Natural killer cell (primary cell): ENCODE results near the gene HES5. TPM values are rescaled to one million over a fixed set of nuclear protein-coding genes. Genes with fewer than 3 reads are reported as not detected.

ENCODE experiments used
- ATAC-seq, 3 donors: fragments of 150-1000 bp in 2 of 3; fragments of 200-7000 bp in 1 of 3; cut with Tn5 transposase; 1 replicate in 1 of 3; 2 replicates in 2 of 3; pipeline ENCODE4 v1.10.0; 2021; ENCODE audit warnings: mild to moderate bottlenecking in 2 of 3, moderate library complexity in 2 of 3
- DNase-seq, 2 donors: peaks; one replicate each; pipeline versions ENCODE4 v3.0.0 to v3.0.0-alpha.2; 2013 to 2021; ENCODE audit warnings: mixed read lengths in 1 of 2
- H3K27ac ChIP-seq: one replicate; pipeline ENCODE4 v1.5.1; 2013; ENCODE audit warnings: mild to moderate bottlenecking, low read length
- H3K27me3 ChIP-seq: one replicate; pipeline ENCODE4 v1.6.1; 2013; ENCODE audit warnings: low read length; ENCODE audit not compliant: control insufficient read depth, insufficient read depth
- H3K36me3 ChIP-seq: one replicate; pipeline ENCODE4 v1.6.1; 2013; ENCODE audit warnings: low read length; ENCODE audit not compliant: control insufficient read depth, insufficient read depth
- H3K4me1 ChIP-seq: one replicate; pipeline ENCODE4 v1.6.1; 2013; ENCODE audit warnings: low read length; ENCODE audit not compliant: control insufficient read depth, insufficient read depth
- H3K4me3 ChIP-seq: one replicate; pipeline ENCODE4 v1.5.1; 2013; ENCODE audit warnings: low read length
- H3K9me3 ChIP-seq: one replicate; pipeline ENCODE4 v1.6.1; 2013; ENCODE audit warnings: low read length; ENCODE audit not compliant: control insufficient read depth, insufficient read depth
- H3K27ac Mint-ChIP-seq, 2 donors: one replicate each; pipeline ENCODE4 v1.8.0; 2022; ENCODE audit warnings: mild to moderate bottlenecking in 2 of 2, mixed read lengths in 2 of 2, moderate library complexity in 1 of 2
- H3K27me3 Mint-ChIP-seq, 2 donors: one replicate each; pipeline ENCODE4 v1.8.0; 2022; ENCODE audit warnings: low read depth in 2 of 2, mixed read lengths in 2 of 2
- H3K36me3 Mint-ChIP-seq: one replicate; pipeline ENCODE4 v1.8.0; 2022; ENCODE audit warnings: mixed read lengths
- H3K4me1 Mint-ChIP-seq, 2 donors: one replicate each; pipeline ENCODE4 v1.8.0; 2022; ENCODE audit warnings: mixed read lengths in 2 of 2
- H3K4me3 Mint-ChIP-seq: one replicate; pipeline ENCODE4 v1.8.0; 2022; ENCODE audit warnings: mild to moderate bottlenecking, moderate library complexity, mixed read lengths
- H3K9me3 Mint-ChIP-seq, 2 donors: one replicate each; pipeline ENCODE4 v1.8.0; 2022; ENCODE audit warnings: mixed read lengths in 2 of 2
- WGBS: methylation state at CpG from one replicate; pipeline ENCODE4 v1.1.7; 2013; ENCODE audit warnings: missing lambda C conversion rate; ENCODE audit not compliant: insufficient coverage; 5-methylcytosine and 5-hydroxymethylcytosine counted together
- intact Hi-C: fragments of 100-400 bp; cut with micrococcal nuclease; formaldehyde crosslinking; loops from one replicate; pipeline ENCODE4 v1.14.2; 2022
- total RNA-seq, 4 donors: library from RNA; stranded (reverse); fragments of 120-200 nt in 1 of 4; gene quantifications; one replicate each; pipeline versions ENCODE4 v1.2.3 to v1.2.4, GENCODE V29; 2013 to 2022
- TF ChIP-seq, protein P1 (sequence below): fragments of 200-600 bp; IDR thresholded peaks from one replicate; pipeline ENCODE4 v1.8.0; 2022; ENCODE audit warnings: antibody characterized with exemption

Gene HES5
- total RNA-seq, 3 donors from 2014 or later (not counting 1 experiment from before 2014, with no cell fraction given) = not detected

DNA sequence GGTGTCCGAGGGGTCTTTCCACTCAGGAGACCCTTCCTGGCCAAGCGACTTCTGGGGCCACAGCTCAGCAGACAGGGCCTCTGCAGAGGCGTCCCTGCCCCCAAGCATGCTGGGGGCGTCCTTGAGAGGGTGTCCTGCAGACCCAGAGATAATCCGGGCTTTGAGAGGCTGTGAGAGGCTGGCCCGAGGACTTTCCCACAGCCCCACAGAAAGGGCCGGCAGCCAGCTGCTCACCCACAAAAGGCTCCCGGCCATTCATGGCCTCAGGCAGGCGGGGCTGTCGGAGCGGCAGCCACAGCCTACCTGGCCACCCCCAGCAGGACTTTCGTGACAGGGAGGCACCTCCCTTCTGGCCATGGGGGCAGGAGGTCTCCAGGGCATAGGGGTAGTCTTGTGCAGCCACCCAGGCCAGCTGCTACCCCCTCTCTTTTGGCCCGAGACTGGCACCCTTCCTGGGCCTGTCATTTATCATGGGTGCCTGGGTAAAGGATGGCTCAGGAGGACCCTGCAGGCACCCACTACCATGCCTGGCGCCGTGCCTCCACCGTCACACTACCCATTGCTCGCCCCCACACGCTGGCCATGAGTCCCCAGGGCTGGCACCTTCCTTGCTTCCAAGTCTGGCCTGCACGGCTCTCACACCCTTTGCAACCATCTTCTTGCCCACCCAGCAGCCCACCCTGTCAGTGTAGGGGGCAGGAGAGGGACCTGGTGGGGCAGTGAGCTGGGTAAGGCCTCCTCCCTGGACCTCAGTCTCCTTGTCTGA is 15.0 kb upstream of the HES5 start:
- intact Hi-C loops = loop anchor here (10.0 kb wide), 2 partner anchors 100 to 350 kb away; partner anchors contain the start of gene FAAP20
- H3K4me1 ChIP-seq = peaks cover 77% of the 10 kb centered on the region
- H3K36me3 Mint-ChIP-seq = no peaks in the 10 kb centered on the region
- H3K27ac ChIP-seq = peak overlapping the region; percentile 75
- no peak for ATAC-seq
- H3K4me3 Mint-ChIP-seq = no peak overlapping the region
- H3K9me3 Mint-ChIP-seq = no peaks in the 10 kb centered on the region
- DNase-seq = peak in 1 of 2 donors; percentile 36
- TF ChIP-seq, protein P1, sequence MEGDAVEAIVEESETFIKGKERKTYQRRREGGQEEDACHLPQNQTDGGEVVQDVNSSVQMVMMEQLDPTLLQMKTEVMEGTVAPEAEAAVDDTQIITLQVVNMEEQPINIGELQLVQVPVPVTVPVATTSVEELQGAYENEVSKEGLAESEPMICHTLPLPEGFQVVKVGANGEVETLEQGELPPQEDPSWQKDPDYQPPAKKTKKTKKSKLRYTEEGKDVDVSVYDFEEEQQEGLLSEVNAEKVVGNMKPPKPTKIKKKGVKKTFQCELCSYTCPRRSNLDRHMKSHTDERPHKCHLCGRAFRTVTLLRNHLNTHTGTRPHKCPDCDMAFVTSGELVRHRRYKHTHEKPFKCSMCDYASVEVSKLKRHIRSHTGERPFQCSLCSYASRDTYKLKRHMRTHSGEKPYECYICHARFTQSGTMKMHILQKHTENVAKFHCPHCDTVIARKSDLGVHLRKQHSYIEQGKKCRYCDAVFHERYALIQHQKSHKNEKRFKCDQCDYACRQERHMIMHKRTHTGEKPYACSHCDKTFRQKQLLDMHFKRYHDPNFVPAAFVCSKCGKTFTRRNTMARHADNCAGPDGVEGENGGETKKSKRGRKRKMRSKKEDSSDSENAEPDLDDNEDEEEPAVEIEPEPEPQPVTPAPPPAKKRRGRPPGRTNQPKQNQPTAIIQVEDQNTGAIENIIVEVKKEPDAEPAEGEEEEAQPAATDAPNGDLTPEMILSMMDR = no peak
- H3K27me3 ChIP-seq = no peaks in the 10 kb centered on the region
- H3K4me1 Mint-ChIP-seq = peaks cover 0 to 31% of the 10 kb centered on the region in 2 donors
- H3K9me3 ChIP-seq = no peaks in the 10 kb centered on the region
- H3K27ac Mint-ChIP-seq = peak overlapping the region; percentile 94 to 97
- no peak overlapping the region for H3K4me3 ChIP-seq
- no peaks in the 10 kb centered on the region for H3K27me3 Mint-ChIP-seq
- 85% methylated on average over 19 of the region's 19 CpGs for WGBS
- H3K36me3 ChIP-seq = no peaks in the 10 kb centered on the region

- H3K4me1 ChIP-seq = peaks cover 71% of the 10 kb centered on the region
- intact Hi-C loops = loop anchor here (10.0 kb wide), 2 partner anchors 101 to 349 kb away; partner anchors contain the start of gene FAAP20
- no peak for ATAC-seq
- no peak overlapping the region for H3K4me3 Mint-ChIP-seq
- DNase-seq = peak in 1 of 2 donors; percentile 40
- H3K27ac ChIP-seq = no peak overlapping the region
- no peaks in the 10 kb centered on the region for H3K27me3 Mint-ChIP-seq
- H3K36me3 Mint-ChIP-seq = no peaks in the 10 kb centered on the region
- no peaks in the 10 kb centered on the region for H3K27me3 ChIP-seq
- TF ChIP-seq, protein P1 = no peak
- no peaks in the 10 kb centered on the region for H3K9me3 Mint-ChIP-seq
- WGBS = 73% methylated on average over 26 of the region's 26 CpGs
- peak overlapping the region in 1 of 2 donors; percentile 97 for H3K27ac Mint-ChIP-seq
- no peaks in the 10 kb centered on the region for H3K36me3 ChIP-seq
- H3K4me1 Mint-ChIP-seq = peaks cover 0 to 31% of the 10 kb centered on the region in 2 donors
- no peak overlapping the region for H3K4me3 ChIP-seq
- no peaks in the 10 kb centered on the region for H3K9me3 ChIP-seq
Observed at GRCh38 chr1:2544093-2544874, 14.2 kb upstream of the HES5 start.

DNA sequence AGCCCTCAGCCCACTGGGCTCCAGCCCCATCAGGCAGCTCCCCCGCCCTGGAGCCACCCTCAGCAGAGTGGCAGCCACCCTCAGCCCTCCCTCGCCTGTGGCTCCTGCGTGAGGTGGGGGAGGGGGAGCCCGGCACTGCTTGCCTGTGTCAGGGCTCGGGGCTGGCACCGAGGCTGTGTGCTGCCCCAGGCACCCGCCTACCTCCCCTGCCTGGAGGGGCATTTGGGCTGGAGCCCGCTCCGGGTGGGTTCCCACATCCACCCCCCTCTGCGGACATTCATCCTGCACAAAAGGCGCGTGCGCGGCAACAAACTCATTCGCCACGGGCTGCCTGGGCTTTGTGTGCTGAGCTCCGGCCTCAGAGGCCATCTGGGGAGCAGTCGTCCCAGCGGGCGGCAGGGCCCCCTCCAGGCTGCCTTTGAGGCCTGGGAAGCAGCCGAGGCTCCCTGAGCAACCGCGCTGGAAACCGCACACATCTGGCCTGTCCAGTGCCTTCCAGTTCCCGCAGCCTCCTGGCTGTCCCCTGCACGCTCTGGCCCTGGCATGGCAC is 13.6 kb upstream of the HES5 start:
- intact Hi-C loops = loop anchor here (10.0 kb wide), 2 partner anchors 101 to 349 kb away; partner anchors contain the start of gene FAAP20
- Mint-ChIP-seq H3K4me3 (no peak overlapping the region), H3K9me3 (no peaks in the 10 kb centered on the region), H3K27me3 (no peaks in the 10 kb centered on the region), H3K36me3 (no peaks in the 10 kb centered on the region), H3K27ac (no peak overlapping the region), H3K4me1 (peaks cover 0 to 26% of the 10 kb centered on the region in 2 donors)
- Histone ChIP-seq H3K27me3 (no peaks in the 10 kb centered on the region), H3K27ac (no peak overlapping the region), H3K36me3 (no peaks in the 10 kb centered on the region), H3K4me3 (no peak overlapping the region), H3K4me1 (peaks cover 65% of the 10 kb centered on the region), H3K9me3 (no peaks in the 10 kb centered on the region)
- ATAC-seq = peak in 1 of 3 donors; percentile 10
- 39% methylated on average over 26 of the region's 26 CpGs for WGBS
- peak; percentile 64 to 78 for DNase-seq
- TF ChIP-seq, protein P1 = no peak
